ENCODE results near the gene AHDC1. TPM values are rescaled to one million over a fixed set of nuclear protein-coding genes. Genes with fewer than 3 reads are reported as not detected.

Gene AHDC1
- polyA plus RNA-seq, 3 donors: 0.16 to 3.3 (median 0.30) TPM

- Histone ChIP-seq H3K27ac (ENCODE audit: low read depth in 1 of 2, low read length in 2 of 2) (no peak overlapping the region), H3K4me3 (replicated peaks in 1 of 3; ENCODE audit: low read depth in 2 of 3, low read length in 3 of 3) (no peak overlapping the region), H2AFZ (ENCODE audit: insufficient read depth, low read depth, low read length, poor library complexity, severe bottlenecking) (no peak overlapping the region), H3K4me2 (replicated peaks; ENCODE audit: extremely low read depth, low read length, poor library complexity, severe bottlenecking) (no peak overlapping the region), H4K20me1 (ENCODE audit: insufficient read depth, low read length) (peaks cover 56% of the 10 kb centered on the region), H3K79me2 (ENCODE audit: insufficient read depth, low read length) (peaks cover 10% of the 10 kb centered on the region), H3K4me1 (ENCODE audit: control insufficient read depth in 1 of 2, insufficient read depth in 2 of 2, low read length in 2 of 2) (peaks cover 9 to 14% of the 10 kb centered on the region in 2 donors), H3K9me3 (replicated peaks in 1 of 2; ENCODE audit: control insufficient read depth in 1 of 2, insufficient read depth in 1 of 2, low read length in 2 of 2) (no peaks in the 10 kb centered on the region), H3K9ac (ENCODE audit: insufficient read depth, low read length, poor library complexity, severe bottlenecking) (no peak overlapping the region), H3K36me3 (replicated peaks in 1 of 2; ENCODE audit: control insufficient read depth in 1 of 2, insufficient read depth in 2 of 2, low read length in 2 of 2) (no peaks in the 10 kb centered on the region), H3K27me3 (ENCODE audit: control insufficient read depth in 2 of 2, insufficient read depth in 2 of 2, low read length in 2 of 2) (no peaks in the 10 kb centered on the region)
- H3K4me3 Mint-ChIP-seq: no peak overlapping the region
- H3K36me3 Mint-ChIP-seq: peaks cover 0 to 3% of the 10 kb centered on the region in 2 donors
- TF ChIP-seq CTCF (IDR thresholded peaks at IDR 0.05): no peak
- intact Hi-C loops (cut with micrococcal nuclease): no loop called here
- no peak overlapping the region for H3K27ac Mint-ChIP-seq
- peaks cover under 1 to 3% (median 2%) of the 10 kb centered on the region in 3 donors for H3K27me3 Mint-ChIP-seq (ENCODE audit: low read depth in 3 of 3)
- WGBS (ENCODE audit: insufficient coverage): 81% methylated on average over 5 of the region's 5 CpGs
- peaks cover 23% of the 10 kb centered on the region for H3K4me1 Mint-ChIP-seq
- no peak for DNase-seq
- no peaks in the 10 kb centered on the region for H3K9me3 Mint-ChIP-seq
Observed at GRCh38 chr1:27595597-27595996, 8.3 kb downstream of the AHDC1 start.

GRCh38 chr1:27594564-27595510 is 9.1 kb downstream of the AHDC1 start:
- H4K20me1 ChIP-seq (ENCODE audit: insufficient read depth, low read length): peaks cover 49% of the 10 kb centered on the region
- H3K27me3 Mint-ChIP-seq (ENCODE audit: low read depth in 3 of 3): peaks cover 0 to 2% (median 0%) of the 10 kb centered on the region in 3 donors
- H3K9me3 Mint-ChIP-seq: no peaks in the 10 kb centered on the region
- no peak overlapping the region for H3K4me2 ChIP-seq (replicated peaks; ENCODE audit: extremely low read depth, low read length, poor library complexity, severe bottlenecking)
- 75% methylated on average over 17 of the region's 17 CpGs for WGBS (ENCODE audit: insufficient coverage)
- no peak for TF ChIP-seq CTCF (IDR thresholded peaks at IDR 0.05)
- no peak overlapping the region for H3K27ac Mint-ChIP-seq
- H2AFZ ChIP-seq (ENCODE audit: insufficient read depth, low read depth, low read length, poor library complexity, severe bottlenecking): no peak overlapping the region
- peaks cover 5% of the 10 kb centered on the region for H3K79me2 ChIP-seq (ENCODE audit: insufficient read depth, low read length)
- peaks cover 16% of the 10 kb centered on the region for H3K4me1 Mint-ChIP-seq
- no peak overlapping the region for H3K4me3 ChIP-seq (replicated peaks in 1 of 3; ENCODE audit: low read depth in 2 of 3, low read length in 3 of 3)
- H3K27ac ChIP-seq (ENCODE audit: low read depth in 1 of 2, low read length in 2 of 2): no peak overlapping the region
- no peaks in the 10 kb centered on the region for H3K27me3 ChIP-seq (ENCODE audit: control insufficient read depth in 2 of 2, insufficient read depth in 2 of 2, low read length in 2 of 2)
- H3K9me3 ChIP-seq (replicated peaks in 1 of 2; ENCODE audit: control insufficient read depth in 1 of 2, insufficient read depth in 1 of 2, low read length in 2 of 2): no peaks in the 10 kb centered on the region
- H3K9ac ChIP-seq (ENCODE audit: insufficient read depth, low read length, poor library complexity, severe bottlenecking): no peak overlapping the region
- DNase-seq: no peak
- H3K4me1 ChIP-seq (ENCODE audit: control insufficient read depth in 1 of 2, insufficient read depth in 2 of 2, low read length in 2 of 2): peaks cover 9% of the 10 kb centered on the region in 2 donors
- no peak overlapping the region for H3K4me3 Mint-ChIP-seq
- intact Hi-C loops (cut with micrococcal nuclease): no loop called here
- H3K36me3 Mint-ChIP-seq: peaks cover 0 to 3% of the 10 kb centered on the region in 2 donors
- no peaks in the 10 kb centered on the region for H3K36me3 ChIP-seq (replicated peaks in 1 of 2; ENCODE audit: control insufficient read depth in 1 of 2, insufficient read depth in 2 of 2, low read length in 2 of 2)

Measured in CD14-positive monocyte (primary cell).